ENCODE data around the gene EPAS1.

GRCh38 chr2:46342566-46343315 is 45.5 kb downstream of the EPAS1 start:
- no peak for TF ChIP-seq HDAC2 (IDR thresholded peaks at IDR 0.05)
- no peak for TF ChIP-seq CTCF (IDR thresholded peaks at IDR 0.05)
- no peak for TF ChIP-seq RCOR1 (IDR thresholded peaks at IDR 0.05; ENCODE audit: low read depth, low read length)
